ENCODE results near the gene HOMEZ. TPM values are rescaled to one million over a fixed set of nuclear protein-coding genes. Genes with fewer than 3 reads are reported as not detected.
A peak's percentile ranks its signal among the peaks of the same experiment; 100 is the strongest.

HOMEZ gene
- total and polyA plus RNA-seq, 2 experiments from 2014 or later = 5.3 to 7.9 TPM

- no peaks in the 10 kb centered on the region; the same call in 1 of the 2 replicates for H3K36me3 ChIP-seq (ENCODE audit: insufficient read depth)
- peak overlapping the region; percentile 94; the same call in 2 of the 3 replicates for H3K4me3 Mint-ChIP-seq
- no peak overlapping the region for H3K27ac Mint-ChIP-seq
These were observed 23.0 kb upstream of the HOMEZ start for GRCh38 chr14:23308721-23309445.

More at GRCh38 chr14:23308721-23309445, 23.0 kb upstream of the HOMEZ start:
- Mint-ChIP-seq H3K27me3 (ENCODE audit: insufficient read depth, low read depth, poor library complexity) (peaks cover 5% of the 10 kb centered on the region), H3K36me3 (ENCODE audit: low read depth) (peaks cover 24% of the 10 kb centered on the region; the same call in 2 of the 3 replicates), H3K9me3 (no peaks in the 10 kb centered on the region), H3K4me1 (peaks cover 23% of the 10 kb centered on the region)
- Histone ChIP-seq H3F3A (replicated peaks; ENCODE audit: low read depth) (peaks cover 12% of the 10 kb centered on the region; the same call in 1 of the 2 replicates), H2AFZ (no peak overlapping the region), H3K9me2 (ENCODE audit: insufficient read depth) (no peaks in the 10 kb centered on the region), H3K27me3 (ENCODE audit: insufficient read depth) (peaks cover 13% of the 10 kb centered on the region), H3K79me2 (replicated peaks; ENCODE audit: insufficient read depth) (peaks cover 11% of the 10 kb centered on the region; the same call in 1 of the 2 replicates), H3K4me3 (no peak overlapping the region), H3K27ac (ENCODE audit: low read depth) (no peak overlapping the region), H4K20me1 (replicated peaks; ENCODE audit: insufficient read depth) (no peaks in the 10 kb centered on the region; the same call in 1 of the 2 replicates), H3K4me2 (no peak overlapping the region), H3K4me1 (ENCODE audit: insufficient read depth) (peaks cover 15% of the 10 kb centered on the region)
- ATAC-seq (no peak), DNase-seq (ENCODE audit: low spot score) (no peak)
- no peak for TF ChIP-seq ZNF331 (CRISPR knock-in tag; IDR thresholded peaks at IDR 0.05; ENCODE audit: low read depth)
- TF ChIP-seq STAT1 (IDR thresholded peaks at IDR 0.05; ENCODE audit: unreplicated experiment) = no peak
- TF ChIP-seq CTCF (conservative IDR thresholded peaks at IDR 0.05; ENCODE audit: low read depth in 2 of 2) = no peak
- no peak for TF ChIP-seq EZH2 (IDR thresholded peaks at IDR 0.05; ENCODE audit: low read depth, unreplicated experiment)
- TF ChIP-seq ETS1 (IDR thresholded peaks at IDR 0.05) = no peak
